GM12801 (cell line): ENCODE data around the gene ARHGAP26.

ENCODE experiments used
- TF ChIP-seq, protein P1 (sequence below): IDR thresholded peaks from one replicate; pipeline ENCODE4 v1.5.1; 2011; ENCODE audit warnings: control low read depth; ENCODE audit not compliant: insufficient read length; ENCODE audit errors: extremely low read depth

Gene ARHGAP26, protein sequence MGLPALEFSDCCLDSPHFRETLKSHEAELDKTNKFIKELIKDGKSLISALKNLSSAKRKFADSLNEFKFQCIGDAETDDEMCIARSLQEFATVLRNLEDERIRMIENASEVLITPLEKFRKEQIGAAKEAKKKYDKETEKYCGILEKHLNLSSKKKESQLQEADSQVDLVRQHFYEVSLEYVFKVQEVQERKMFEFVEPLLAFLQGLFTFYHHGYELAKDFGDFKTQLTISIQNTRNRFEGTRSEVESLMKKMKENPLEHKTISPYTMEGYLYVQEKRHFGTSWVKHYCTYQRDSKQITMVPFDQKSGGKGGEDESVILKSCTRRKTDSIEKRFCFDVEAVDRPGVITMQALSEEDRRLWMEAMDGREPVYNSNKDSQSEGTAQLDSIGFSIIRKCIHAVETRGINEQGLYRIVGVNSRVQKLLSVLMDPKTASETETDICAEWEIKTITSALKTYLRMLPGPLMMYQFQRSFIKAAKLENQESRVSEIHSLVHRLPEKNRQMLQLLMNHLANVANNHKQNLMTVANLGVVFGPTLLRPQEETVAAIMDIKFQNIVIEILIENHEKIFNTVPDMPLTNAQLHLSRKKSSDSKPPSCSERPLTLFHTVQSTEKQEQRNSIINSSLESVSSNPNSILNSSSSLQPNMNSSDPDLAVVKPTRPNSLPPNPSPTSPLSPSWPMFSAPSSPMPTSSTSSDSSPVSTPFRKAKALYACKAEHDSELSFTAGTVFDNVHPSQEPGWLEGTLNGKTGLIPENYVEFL

DNA sequence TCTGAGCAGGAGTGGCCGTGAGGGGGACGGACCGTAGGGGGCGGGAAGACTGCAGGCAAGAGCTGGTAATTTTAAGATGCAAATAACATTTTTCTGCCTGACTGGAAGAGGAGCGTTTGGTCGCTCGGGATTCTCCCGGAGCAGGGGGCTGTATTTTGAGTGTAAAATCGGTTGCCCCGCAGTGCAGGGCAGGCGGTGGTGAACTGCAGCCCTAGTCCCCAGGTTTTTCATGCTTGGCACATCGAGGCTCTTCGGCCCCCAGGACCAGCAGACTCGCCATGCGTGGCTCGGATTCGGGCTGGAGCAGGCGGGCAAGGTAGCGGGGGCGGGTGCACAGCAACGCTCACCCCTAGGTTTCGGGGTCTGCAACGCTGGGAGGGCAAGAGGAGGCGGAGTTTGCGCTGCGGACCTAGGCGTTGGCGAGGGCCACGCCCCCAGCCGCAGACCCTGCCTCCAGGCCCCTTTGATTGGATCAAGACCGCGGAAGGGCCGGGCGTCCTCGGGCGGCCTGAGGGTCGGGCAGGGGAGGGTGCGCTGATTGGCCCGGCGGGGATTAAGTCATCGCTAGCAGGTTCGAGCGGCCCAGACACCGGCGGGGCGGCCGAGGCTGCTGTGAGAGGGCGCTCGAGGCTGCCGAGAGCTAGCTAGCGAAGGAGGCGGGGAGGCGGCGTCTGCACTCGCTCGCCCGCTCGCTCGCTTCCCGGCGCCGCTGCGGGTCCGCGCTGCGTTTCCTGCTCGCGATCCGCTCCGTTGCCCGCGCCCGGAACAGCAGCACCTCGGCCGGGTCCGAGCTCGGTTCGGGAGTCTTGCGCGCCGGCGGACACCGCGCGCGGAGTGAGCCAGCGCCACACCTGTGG is at the start of gene ARHGAP26:
TSS of gene ARHGAP26 (plus strand) at position 585 of the 857 bp plus-strand sequence. CDS start 385 bp downstream, outside the sequence.
- TF ChIP-seq, protein P1, sequence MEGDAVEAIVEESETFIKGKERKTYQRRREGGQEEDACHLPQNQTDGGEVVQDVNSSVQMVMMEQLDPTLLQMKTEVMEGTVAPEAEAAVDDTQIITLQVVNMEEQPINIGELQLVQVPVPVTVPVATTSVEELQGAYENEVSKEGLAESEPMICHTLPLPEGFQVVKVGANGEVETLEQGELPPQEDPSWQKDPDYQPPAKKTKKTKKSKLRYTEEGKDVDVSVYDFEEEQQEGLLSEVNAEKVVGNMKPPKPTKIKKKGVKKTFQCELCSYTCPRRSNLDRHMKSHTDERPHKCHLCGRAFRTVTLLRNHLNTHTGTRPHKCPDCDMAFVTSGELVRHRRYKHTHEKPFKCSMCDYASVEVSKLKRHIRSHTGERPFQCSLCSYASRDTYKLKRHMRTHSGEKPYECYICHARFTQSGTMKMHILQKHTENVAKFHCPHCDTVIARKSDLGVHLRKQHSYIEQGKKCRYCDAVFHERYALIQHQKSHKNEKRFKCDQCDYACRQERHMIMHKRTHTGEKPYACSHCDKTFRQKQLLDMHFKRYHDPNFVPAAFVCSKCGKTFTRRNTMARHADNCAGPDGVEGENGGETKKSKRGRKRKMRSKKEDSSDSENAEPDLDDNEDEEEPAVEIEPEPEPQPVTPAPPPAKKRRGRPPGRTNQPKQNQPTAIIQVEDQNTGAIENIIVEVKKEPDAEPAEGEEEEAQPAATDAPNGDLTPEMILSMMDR = no peak

DNA sequence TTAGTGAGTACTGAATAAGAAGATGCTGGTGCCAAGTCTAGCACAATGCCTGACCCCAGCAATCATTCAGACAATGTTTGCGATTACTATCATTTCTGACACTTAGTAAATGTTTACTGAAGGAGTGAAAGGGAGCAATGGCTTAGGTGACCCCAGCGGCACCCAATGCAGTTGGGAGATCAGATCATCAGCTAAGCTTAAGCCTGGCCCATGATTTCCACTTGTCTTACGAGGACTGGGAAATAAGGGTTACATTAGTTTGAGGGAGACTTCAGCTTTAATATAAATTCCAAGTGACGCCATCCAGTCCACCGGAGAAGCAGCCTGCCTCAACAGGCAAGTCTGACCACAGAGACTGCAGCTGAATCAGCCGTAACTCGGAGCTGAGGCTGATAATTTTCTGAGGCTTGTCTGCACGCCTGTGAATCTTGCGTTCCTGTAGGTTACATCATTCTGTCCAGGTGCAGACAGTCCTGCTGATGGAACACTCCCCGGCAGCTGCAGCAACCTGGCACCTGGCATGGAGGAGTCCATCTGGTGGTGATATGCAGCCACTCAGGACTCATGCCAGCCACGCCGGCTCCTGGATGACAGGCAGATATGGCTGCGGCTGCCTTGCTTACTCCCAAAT is 49.4 kb upstream of the ARHGAP26 start:
- TF ChIP-seq, protein P1 = no peak

DNA sequence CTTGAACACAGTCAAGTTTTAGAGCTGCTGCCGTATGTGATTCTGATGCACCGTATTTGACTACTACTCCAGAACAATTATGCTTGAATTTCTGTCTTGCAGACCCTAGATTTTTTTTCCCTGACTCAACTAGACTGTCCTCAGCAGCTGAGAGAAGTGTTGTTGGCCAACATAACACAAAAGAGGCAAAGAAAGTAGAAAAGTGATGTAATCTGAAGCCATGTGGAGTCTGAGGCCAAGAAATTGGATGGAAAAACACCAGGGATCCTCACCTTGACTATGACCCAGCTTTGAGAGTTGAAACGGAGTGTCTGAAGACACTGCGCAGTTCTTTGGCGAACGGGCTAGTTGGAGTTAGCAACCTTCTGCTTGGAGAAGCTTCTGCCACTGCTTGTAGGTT is 48.0 kb upstream of the ARHGAP26 start:
- TF ChIP-seq, protein P1 = no peak

DNA sequence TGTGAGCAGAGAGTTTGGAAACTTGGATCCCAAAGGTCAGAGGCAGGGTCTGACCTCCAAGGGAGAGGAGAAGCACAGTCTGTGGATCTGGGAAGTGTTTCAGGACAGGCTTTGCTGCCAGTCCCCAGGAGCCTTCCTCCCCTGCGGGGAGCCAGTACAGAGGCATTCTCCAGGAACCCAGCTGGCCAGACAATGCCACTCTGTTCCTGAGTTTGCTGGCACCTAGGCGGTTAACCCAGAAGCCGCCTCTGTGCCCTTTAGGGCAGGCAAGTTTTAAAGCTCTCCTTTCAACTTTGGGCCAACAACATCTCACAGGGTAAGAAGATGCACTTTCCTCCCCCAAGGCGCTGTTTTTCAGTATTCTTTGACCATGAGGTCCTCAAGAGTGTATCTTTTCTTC is 47.3 kb upstream of the ARHGAP26 start:
- TF ChIP-seq, protein P1 = no peak

DNA sequence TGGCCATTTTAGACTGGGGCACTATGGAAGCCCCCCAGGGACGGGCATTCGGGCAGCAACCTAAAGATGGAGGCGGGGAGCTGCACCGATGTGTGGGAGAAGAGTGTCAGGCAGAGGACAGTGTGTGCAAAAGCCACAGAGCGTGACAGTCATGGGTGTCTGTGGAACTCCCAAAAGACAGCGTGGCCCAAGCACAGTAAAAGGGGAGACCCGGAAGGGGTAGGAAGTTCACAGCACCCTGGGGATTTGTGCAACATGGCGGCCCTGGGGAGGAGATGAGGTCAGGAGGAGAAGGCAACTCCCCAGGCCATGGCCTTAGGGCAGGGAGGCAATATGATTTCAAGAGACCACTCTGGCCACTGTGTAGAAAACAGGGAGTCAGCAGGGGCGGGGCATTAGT is 45.4 kb upstream of the ARHGAP26 start:
- TF ChIP-seq, protein P1 = no peak

DNA sequence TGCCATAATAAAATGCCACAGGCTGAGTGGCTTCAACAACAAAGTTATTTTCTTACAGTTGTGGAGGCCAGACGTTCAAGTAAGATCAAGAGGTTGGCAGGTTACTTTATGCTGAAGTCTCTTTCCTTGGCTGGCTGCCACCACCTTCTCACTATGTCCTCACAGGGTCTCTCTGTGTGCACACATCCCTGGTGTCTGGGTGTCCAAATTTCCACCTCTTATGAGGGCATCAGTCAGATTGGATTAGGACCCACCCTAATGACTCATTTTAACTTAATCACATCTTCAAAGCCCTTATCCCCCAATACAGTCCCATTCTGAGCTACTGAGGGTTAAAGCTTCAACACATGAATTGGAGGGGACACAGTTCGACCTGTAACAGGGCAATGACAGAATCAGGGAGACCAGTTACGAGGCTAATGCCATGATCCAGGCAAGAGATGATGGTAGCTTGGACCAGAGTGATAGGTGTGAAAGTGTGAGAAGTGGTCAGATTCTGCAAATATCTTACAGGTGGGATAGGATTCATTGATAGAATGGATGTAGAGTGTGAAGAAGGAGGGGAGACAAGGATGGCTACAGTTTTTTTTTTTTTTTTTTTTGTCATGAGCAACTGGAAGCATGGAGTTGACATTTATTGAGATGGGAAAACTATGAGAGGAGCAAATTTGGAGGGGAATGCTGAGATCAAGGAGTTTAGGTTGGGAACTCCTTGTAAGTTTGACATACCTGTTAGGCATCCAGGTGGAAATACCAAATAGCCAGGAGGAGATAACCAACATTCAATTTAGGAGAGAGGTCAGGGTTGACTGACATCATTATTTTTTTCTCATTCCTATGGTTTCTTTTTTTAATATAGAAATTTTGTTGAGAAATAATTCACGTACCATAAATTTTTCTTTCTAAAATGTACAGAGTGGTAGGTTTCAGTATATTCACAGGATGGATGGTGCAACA is 44.7 kb upstream of the ARHGAP26 start:
- TF ChIP-seq, protein P1 = no peak
